ENCODE measurements around the gene LCN12.
A peak's percentile ranks its signal among the peaks of the same experiment; 100 is the strongest.

Gene LCN12

DNA sequence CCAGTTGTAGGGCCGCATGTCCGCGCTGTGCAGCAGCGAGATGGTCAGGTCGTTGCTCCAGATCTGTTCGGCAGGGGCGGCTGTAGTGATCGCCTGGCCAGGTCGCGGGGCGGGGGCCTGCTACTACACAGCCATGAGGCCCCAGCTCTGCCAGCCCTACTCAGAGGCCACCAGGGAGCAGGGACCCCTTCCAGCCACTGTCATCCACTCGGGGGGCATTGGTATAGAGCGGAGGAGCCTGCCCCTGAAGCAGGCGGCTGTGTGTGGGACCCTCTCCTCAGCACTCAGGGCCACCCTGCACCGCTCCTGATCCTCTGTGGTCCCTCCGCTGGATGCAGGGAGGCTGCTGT lies 9.2 kb upstream of the LCN12 start:
- no peak for DNase-seq
- in situ Hi-C loops (cut with HindIII; ENCODE audit: low pct_ligation_motif_present, low pct_unique_long_range_greater_than_20kb, low sequenced_read_pairs): no loop called here

DNA sequence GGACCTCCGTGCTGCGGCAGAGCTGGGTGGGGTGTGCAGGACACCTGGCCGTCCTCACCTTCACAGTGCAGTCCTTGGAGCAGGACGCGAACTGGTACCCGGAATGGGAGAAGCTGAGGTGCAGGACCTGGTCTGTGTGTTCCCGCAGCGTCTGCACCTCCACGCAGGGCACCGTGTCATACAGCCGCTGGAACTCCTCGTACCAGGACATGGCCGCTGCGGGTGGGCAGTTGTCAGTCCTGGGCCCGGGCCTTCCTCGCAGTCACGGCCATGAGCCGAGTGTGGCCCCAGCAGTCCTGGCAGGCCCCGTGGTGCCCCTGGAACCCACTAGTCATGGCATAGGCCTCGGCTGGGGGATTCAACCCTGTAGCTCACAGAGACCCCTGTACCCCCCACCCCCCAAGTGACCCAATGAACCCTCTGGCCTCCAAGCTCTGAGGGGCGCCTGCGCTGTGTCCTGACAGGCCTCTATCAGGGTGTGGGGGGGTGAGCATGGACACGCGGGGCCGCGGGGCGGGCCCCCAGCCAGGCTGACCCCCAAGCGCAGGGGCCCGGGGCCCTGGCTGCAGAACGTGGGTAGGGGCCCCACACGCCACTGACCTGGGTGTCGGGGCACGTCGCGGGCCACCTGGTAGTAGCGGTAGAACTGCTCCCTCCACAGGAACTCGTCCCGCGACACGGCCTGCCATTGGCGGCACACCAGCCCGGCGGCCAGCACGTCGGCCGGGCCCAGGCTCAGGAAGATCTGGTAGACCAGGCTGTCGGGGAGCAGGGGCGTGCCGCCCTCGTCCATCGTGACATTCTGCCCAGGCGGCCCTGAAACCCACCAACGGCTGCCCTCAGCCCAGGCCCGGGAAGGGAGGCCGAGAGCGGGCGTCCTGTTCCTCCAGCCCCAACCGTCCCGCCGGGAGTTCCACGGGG lies 8.5 kb upstream of the LCN12 start:
- in situ Hi-C loops (cut with HindIII; ENCODE audit: low pct_ligation_motif_present, low pct_unique_long_range_greater_than_20kb, low sequenced_read_pairs): no loop called here
- DNase-seq: peak; percentile 39

DNA sequence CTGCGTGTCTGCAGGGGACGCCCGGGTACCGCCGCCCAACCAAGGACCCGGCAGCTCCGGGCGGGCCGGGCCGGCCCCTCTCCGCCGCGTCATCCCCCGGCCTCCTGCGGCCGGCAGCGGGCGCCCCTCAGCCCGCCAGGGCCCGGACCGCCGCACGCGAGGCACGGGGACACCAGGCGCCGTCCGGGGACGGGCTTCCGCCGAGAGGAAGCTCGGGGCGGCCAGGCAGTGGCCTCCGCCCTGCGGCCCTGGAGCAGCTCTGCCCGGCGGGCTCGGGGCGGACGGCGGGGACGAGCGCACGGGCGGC lies 7.9 kb upstream of the LCN12 start:
- in situ Hi-C loops (cut with HindIII; ENCODE audit: low pct_ligation_motif_present, low pct_unique_long_range_greater_than_20kb, low sequenced_read_pairs): no loop called here
- peak; percentile 54 for DNase-seq

DNA sequence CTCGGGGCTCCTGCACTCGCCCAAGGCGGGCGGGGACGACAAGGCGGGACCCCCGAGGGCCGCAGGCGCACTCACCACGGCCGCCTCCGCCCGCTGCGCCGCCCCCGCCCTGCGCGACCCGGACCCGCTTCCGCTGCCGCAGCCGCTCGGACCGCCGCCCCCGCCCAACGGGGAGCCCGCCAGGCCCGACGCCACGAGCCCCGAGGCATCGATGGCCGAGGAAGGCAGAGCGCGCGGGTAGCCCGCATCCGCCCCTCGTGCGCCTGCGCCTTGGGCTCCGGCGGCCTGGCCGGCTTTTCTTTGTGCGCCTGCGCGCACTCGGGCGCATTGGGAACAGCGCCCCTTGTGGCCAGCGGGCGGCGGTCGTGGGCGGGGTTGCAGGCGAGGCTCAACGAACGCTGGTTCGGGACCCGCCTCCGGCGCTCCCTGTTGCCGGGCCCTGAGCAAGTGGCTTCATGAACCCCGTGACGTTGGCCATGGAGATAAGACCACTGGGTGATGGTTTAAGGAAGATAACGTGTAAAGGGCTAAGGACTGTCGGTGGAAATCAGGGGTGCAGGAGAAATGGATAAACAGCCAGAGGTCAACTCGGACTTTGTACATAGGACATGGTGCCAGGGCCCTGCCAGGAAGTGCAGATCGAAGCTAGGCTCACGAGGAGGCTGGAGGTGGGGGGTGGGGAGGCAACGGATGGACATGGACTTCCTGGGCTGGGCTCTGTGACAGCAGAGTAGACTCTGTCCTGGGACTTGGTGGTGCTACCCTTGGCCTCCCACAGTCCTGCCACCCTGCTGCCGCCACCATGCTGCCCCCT lies 7.3 kb upstream of the LCN12 start, which contains the start of the genes C8G and FBXW5:
Gene C8G, plus strand, starts transcription at position 725 of the 814 bp plus-strand sequence. Its CDS starts 78 bp downstream, at position 803.
Gene FBXW5, minus strand, starts transcription at position 220 of the 814 bp plus-strand sequence. CDS start 655 bp downstream, outside the sequence.
- peak; percentile 91 for DNase-seq
- in situ Hi-C loops (cut with HindIII; ENCODE audit: low pct_ligation_motif_present, low pct_unique_long_range_greater_than_20kb, low sequenced_read_pairs): no loop called here

DNA sequence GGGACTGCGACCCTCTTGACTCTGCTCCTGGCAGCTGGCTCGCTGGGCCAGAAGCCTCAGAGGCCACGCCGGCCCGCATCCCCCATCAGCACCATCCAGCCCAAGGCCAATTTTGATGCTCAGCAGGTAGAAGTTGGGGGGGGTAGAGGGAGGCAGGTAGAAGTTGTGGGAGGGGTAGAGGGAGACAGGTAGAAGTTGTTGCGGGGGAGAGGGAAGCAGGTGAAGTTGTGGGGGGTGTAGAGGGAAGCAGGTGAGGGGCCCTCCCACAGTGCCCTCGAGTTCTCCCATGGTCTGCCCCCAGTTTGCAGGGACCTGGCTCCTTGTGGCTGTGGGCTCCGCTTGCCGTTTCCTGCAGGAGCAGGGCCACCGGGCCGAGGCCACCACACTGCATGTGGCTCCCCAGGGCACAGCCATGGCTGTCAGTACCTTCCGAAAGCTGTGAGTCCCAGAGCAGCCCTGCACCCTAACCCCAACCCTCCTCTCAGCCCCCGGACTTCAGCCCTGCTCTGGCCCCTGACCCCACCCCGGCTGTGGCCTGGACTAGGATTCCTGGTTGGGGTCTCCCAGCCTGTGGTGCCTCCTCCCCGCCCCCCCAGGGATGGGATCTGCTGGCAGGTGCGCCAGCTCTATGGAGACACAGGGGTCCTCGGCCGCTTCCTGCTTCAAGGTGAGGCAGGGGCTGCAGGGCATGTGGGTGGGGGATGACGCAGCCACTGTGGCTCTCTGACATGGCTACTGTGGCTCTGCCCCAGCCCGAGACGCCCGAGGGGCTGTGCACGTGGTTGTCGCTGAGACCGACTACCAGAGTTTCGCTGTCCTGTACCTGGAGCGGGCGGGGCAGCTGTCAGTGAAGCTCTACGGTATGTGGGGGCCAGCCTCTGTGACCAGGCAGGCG lies 6.5 kb upstream of the LCN12 start:
- DNase-seq: no peak
- in situ Hi-C loops (cut with HindIII; ENCODE audit: low pct_ligation_motif_present, low pct_unique_long_range_greater_than_20kb, low sequenced_read_pairs): no loop called here

DNA sequence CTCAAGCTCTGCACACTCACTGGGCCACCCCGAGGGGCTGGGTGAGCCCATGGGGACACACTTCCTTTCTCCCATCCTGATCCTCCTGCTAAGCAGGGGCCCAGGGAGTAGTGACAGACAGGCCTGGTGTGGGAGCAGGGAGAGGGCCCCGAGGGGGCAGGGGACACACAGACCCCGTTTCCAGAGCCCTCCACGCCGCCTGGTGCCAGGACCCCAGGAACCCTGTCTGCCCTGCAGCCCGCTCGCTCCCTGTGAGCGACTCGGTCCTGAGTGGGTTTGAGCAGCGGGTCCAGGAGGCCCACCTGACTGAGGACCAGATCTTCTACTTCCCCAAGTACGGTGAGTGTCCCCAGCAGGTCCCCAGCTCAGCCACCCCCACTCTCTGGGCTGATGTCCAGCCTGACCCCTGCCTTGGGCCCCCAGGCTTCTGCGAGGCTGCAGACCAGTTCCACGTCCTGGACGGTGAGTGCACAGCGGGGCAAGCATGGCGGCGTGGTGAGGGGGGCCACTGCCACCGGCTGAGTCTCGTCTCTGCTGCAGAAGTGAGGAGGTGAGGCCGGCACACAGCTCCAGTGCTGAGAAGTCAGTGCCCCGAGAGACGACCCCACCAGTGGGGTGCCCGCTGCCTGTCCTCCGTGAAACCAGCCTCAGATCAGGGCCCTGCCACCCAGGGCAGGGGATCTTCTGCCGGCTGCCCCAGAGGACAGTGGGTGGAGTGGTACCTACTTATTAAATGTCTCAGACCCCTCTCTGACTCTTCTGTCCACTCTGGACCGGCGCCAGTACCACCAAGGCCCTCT lies 5.6 kb upstream of the LCN12 start:
- in situ Hi-C loops (cut with HindIII; ENCODE audit: low pct_ligation_motif_present, low pct_unique_long_range_greater_than_20kb, low sequenced_read_pairs): no loop called here
- no peak for DNase-seq

DNA sequence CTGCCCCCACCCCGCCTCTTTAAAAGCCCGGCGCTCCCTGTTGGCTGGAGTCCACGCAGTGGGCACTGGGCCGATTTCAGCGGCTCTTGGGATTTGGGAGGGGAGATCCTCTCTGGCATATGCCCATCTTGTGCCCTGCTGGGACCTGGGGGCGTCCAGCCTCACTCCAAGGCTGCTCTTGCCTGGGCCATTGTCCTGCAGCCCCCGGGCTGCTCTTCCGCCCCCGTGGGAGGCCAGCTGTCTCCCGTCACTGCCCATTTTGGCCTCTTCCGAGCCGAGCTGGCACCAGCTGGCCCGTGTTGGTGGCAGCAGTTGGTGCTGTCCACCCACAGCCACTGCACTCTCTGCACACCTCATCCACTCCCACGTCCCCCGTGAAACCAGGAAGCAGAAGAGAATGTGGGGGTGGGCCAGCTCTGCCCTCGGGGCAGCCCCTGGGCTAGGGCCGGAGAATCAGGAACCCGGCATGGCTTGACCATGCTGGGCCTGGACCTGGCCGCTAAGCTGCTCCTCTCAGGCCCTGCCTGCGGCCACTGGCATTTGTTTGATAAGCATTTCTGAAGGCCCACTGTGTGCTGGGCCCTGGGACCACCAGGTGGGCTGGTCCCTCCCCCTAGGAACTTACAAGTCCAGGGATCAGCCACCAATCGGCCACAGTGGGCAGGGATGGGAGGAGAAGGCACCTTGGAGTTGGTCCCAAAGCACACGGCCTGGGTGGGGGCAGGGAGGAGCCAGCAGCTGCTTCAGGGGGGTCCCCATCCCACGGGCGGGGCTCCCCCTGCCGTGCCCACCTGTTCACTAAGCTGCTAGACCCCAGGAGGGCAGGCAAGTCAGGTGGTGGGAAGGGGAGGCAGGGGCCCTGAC lies 4.8 kb upstream of the LCN12 start:
- DNase-seq: no peak
- in situ Hi-C loops (cut with HindIII; ENCODE audit: low pct_ligation_motif_present, low pct_unique_long_range_greater_than_20kb, low sequenced_read_pairs): no loop called here

DNA sequence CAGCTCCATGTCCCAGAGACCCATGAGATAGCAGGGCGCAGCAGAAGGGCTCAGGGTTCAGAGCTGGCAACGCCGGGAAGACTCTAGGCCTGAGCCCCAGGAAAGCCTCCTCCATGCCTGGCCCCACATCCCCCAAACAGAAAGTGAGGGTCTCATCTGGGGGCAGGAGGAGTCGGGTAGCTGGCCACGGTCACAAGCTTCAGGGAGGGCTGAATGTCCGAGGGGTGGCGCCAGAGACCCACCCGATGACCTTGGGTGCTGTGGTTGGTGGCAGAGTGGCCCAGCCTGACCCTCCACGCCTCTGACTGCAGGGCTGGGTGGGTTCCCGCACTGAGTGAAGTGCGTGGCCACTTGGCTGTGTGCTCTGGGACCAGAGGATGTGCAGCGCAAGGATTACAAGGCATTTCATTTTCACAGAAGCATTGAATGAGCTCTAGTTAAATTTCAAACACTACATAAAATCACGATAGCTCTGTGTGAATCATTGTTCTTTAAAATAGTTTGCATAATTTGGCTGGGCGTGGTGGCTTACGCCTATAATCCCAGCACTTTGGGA lies 4.0 kb upstream of the LCN12 start:
- in situ Hi-C loops (cut with HindIII; ENCODE audit: low pct_ligation_motif_present, low pct_unique_long_range_greater_than_20kb, low sequenced_read_pairs): no loop called here

DNA sequence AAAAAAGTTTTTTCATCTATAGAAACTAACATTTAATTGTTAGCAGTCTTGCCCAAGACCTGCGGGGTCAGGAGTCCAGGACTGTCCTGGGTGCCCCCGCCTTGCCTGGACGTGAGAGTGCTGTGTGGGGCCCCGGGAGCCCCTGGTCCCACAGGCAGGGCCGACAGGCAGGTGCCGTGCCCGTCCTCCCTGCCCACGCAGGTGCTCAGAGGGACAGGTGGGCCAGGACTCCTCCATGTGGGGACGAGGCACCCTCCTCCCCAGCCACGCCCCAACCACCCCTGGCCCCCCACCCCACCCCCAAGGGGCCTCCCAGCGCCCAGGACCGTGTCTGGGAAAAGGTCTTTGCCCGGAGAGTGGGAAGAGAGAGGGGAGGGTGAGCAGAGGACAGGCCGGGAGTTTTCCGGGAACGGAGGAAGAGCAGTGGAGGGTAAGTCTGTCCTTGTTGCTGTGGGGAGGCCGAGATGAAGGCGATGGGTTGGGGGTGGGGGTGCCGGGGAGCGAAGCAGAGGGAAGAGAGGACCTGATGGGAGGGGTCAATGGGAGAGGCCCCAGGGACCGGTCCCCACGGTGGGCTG lies 2.7 kb upstream of the LCN12 start:
- no peak for DNase-seq
- in situ Hi-C loops (cut with HindIII; ENCODE audit: low pct_ligation_motif_present, low pct_unique_long_range_greater_than_20kb, low sequenced_read_pairs): no loop called here

More for the DNA sequence above, 4.0 kb upstream of the LCN12 start:
- DNase-seq: peak; percentile 30

DNA sequence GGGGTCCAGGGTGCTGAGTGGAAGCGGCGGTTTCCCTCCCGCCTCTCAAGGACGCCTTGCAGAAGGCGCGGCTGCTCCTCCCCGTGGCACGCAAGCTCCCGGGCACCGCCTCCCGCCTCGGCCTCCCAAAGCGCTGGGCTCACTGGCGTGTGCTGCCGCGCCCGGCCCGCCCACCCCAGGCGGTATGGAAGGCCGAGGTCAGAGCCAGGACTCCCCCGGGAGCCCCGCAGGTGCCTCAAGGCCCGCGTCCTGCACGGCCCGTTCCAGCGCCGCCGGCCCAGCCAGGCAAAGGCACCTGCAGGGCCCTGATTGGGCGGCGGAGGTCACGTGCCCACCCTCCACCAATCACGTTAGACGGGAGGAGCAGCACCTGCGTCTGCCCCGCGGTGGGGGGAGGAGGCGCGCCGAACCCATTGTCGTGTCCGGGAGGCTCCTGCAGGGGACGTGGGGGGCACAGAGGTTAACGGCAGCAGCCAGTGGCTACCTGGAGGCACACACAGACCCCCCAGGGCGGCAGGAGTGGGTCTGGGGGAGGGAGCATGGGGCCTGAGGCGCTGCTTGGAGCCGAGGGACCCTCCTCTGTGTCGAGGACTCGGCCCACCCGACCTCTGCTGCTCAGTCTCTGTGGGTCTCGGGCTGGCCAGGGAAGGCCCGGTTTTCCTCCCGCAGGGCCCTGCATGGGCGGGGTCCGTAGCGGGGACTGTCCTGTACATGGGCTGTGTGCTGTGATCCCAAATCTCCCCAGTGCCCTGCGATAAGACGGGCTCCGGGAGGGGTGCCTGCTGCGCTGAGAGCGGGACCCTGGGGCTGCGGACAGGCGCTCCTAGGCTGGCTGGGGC lies 2.0 kb upstream of the LCN12 start:
- in situ Hi-C loops (cut with HindIII; ENCODE audit: low pct_ligation_motif_present, low pct_unique_long_range_greater_than_20kb, low sequenced_read_pairs): no loop called here
- DNase-seq: peak; percentile 89

DNA sequence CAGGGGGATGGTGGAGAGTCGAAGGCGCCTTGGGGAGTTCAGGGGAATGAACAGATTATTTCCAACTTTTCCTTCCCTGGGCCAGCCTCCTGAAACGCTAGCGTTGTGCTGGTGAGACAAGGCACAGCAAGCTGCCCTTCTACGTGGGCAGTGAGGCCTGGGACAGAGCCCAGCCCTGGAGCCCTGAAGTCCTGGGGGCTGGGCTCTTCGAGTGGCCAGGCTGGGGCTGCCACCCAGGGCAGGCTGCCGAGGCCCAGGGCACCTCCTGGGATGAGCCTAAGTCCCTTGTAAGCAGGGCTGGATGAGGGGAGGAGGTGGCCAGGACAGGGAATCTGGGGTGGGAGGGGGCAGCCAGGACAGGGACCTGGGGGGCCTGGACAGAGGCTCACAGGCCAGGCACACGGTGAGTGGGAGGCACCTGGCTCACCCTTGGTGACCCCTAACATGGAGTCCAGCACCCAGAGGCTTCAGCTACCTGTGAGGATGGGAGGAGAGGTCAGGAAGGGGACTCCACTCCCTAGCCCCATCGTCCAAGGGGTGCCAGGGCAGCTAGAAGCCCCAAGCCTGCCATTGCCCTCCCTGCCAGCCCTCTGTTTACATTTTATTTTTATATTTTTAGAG lies 1.3 kb upstream of the LCN12 start:
- in situ Hi-C loops (cut with HindIII; ENCODE audit: low pct_ligation_motif_present, low pct_unique_long_range_greater_than_20kb, low sequenced_read_pairs): no loop called here
- no peak for DNase-seq

DNA sequence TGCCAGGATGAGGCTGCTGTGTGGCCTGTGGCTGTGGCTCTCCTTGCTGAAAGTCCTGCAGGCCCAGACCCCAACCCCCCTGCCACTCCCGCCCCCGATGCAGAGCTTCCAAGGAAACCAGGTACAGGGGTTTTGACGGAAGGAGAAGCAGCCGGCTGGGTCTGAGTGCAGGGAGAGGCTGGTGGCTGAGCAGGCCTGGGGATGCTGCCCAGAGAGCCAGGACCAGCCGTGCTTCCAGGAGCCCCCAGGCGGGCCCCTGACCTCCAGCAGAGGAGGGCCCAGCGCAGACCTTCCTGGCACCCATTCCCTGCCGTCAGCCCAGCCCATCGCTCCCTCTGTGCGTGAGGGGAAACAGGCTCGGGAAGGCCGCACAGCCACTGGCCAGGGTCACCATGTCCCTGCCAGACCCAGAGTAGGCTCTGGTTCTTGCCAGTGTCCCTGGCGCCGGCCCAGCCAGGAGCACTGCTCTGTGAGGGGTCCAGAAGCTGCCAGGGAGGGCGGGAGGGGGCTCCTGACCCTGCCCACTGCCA lies 313 bp downstream of the LCN12 start:
- no peak for DNase-seq
- in situ Hi-C loops (cut with HindIII; ENCODE audit: low pct_ligation_motif_present, low pct_unique_long_range_greater_than_20kb, low sequenced_read_pairs): no loop called here

DNA sequence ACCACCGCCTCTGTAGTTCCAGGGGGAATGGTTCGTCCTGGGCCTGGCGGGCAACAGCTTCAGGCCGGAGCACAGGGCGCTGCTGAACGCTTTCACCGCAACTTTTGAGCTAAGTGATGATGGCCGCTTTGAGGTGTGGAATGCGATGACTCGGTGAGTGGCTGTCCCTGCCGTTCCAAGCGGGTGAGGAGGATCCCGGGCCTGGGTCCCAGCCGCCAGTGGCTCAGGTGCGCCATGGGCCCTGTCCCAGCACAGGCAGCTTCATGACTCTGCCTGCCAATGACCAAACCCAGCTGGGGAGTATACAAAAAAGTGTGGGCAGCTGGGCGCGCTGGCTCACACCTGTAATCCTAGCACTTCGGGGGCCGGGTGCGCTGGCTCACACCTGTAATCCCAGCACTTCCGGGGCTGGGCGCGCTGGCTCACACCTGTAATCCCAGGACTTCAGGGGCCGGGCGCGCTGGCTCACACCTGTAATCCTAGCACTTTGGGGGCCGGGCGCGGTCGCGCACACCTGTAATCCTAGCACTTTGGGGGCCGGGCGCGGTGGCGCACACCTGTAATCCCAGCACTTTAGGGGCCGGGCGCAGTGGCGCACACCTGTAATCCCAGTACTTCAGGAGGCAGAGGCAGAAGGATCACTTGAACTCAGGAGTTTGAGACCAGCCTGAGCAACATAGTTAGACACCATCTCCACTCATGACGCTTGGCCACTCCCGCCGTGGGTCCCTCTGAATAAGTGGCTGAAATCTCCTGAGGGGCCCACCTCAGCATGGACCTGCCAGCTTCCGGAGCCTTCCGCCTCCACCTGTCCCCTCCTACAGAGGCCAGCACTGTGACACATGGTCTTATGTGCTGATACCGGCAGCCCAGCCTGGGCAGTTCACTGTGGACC lies 1.1 kb downstream of the LCN12 start:
- in situ Hi-C loops (cut with HindIII; ENCODE audit: low pct_ligation_motif_present, low pct_unique_long_range_greater_than_20kb, low sequenced_read_pairs): no loop called here
- no peak for DNase-seq

DNA sequence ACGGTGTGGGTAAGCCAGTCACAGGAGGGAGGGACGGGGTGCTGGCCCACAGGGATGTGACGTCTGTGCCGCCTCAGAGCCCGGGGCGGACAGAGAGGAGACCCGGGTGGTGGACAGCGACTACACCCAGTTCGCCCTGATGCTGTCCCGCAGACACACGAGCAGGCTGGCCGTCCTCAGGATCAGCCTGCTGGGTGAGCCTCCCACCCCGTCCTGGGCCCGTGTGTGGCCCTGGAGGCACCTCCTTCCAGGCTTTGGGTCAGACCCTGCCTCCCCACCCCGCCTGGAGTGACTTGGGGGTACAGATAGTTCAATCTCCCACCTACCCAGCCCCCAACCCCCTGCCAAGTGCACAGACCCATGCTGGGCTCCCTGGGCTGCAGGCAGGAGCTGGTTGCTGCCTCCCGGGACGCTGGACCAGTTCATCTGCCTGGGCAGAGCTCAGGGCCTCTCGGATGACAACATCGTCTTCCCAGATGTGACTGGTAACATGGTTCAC lies 1.7 kb downstream of the LCN12 start:
- DNase-seq: no peak
- in situ Hi-C loops (cut with HindIII; ENCODE audit: low pct_ligation_motif_present, low pct_unique_long_range_greater_than_20kb, low sequenced_read_pairs): no loop called here
